ENCODE data around the gene KLK1.
A peak's percentile ranks its signal among the peaks of the same experiment; 100 is the strongest.

KLK1 gene

GRCh38 chr19:50843701-50844221 is 20.2 kb upstream of the KLK1 start:
- Mint-ChIP-seq H3K4me1 (peaks cover 0 to 5% of the 10 kb centered on the region in 2 donors), H3K9me3 (peaks cover 18 to 22% of the 10 kb centered on the region in 2 donors), H3K27me3 (peaks cover 35 to 37% of the 10 kb centered on the region in 2 donors), H3K4me3 (no peak overlapping the region), H3K27ac (no peak overlapping the region), H3K36me3 (peaks cover 2 to 7% of the 10 kb centered on the region in 2 donors)
- no peak for DNase-seq
- no peak for ATAC-seq (replicated peaks)

- Mint-ChIP-seq H3K9me3 (peaks cover 18 to 22% of the 10 kb centered on the region in 2 donors), H3K36me3 (peaks cover 4 to 7% of the 10 kb centered on the region in 2 donors), H3K27ac (no peak overlapping the region), H3K27me3 (peaks cover 40 to 42% of the 10 kb centered on the region in 2 donors), H3K4me1 (peaks cover 0 to 8% of the 10 kb centered on the region in 2 donors), H3K4me3 (no peak overlapping the region)
- no peak for DNase-seq
- ATAC-seq (replicated peaks), result no peak
Observed at GRCh38 chr19:50843205-50843604, 19.6 kb upstream of the KLK1 start.

GRCh38 chr19:50842130-50842529 is 18.5 kb upstream of the KLK1 start:
- peaks cover 51% of the 10 kb centered on the region in 2 donors for H3K27me3 Mint-ChIP-seq
- H3K4me1 Mint-ChIP-seq, result peaks cover 2 to 11% of the 10 kb centered on the region in 2 donors
- no peak overlapping the region for H3K27ac Mint-ChIP-seq
- peaks cover 4 to 7% of the 10 kb centered on the region in 2 donors for H3K36me3 Mint-ChIP-seq
- DNase-seq, result no peak
- no peak overlapping the region for H3K4me3 Mint-ChIP-seq
- H3K9me3 Mint-ChIP-seq, result peaks cover 18 to 22% of the 10 kb centered on the region in 2 donors
- no peak for ATAC-seq (replicated peaks)

- DNase-seq, result no peak
- Mint-ChIP-seq H3K27ac (no peak overlapping the region), H3K4me3 (no peak overlapping the region), H3K36me3 (peaks cover 4 to 7% of the 10 kb centered on the region in 2 donors), H3K9me3 (peaks cover 15 to 20% of the 10 kb centered on the region in 2 donors), H3K4me1 (peaks cover 12 to 27% of the 10 kb centered on the region in 2 donors), H3K27me3 (peaks cover 58 to 64% of the 10 kb centered on the region in 2 donors)
- no peak for ATAC-seq (replicated peaks)
Observed at GRCh38 chr19:50839712-50840655, 16.4 kb upstream of the KLK1 start.

- ATAC-seq (replicated peaks), result peak in 1 of 2 donors; percentile 24
- H3K36me3 Mint-ChIP-seq, result peaks cover under 1 to 4% of the 10 kb centered on the region in 2 donors
- peak overlapping the region; percentile 73 for H3K27ac Mint-ChIP-seq
- H3K4me3 Mint-ChIP-seq, result no peak overlapping the region
- peaks cover 12 to 21% of the 10 kb centered on the region in 2 donors for H3K4me1 Mint-ChIP-seq
- peaks cover 2 to 6% of the 10 kb centered on the region in 2 donors for H3K9me3 Mint-ChIP-seq
- DNase-seq, result no peak
- peaks cover 51 to 56% of the 10 kb centered on the region in 2 donors for H3K27me3 Mint-ChIP-seq
Observed at GRCh38 chr19:50838239-50838638, 14.7 kb upstream of the KLK1 start.

GRCh38 chr19:50837300-50837699 is 13.7 kb upstream of the KLK1 start:
- H3K4me3 Mint-ChIP-seq, result no peak overlapping the region
- peaks cover 0 to 5% of the 10 kb centered on the region in 2 donors for H3K9me3 Mint-ChIP-seq
- no peak overlapping the region for H3K27ac Mint-ChIP-seq
- H3K36me3 Mint-ChIP-seq, result peaks cover 0 to 4% of the 10 kb centered on the region in 2 donors
- peaks cover 12 to 21% of the 10 kb centered on the region in 2 donors for H3K4me1 Mint-ChIP-seq
- peaks cover 58 to 63% of the 10 kb centered on the region in 2 donors for H3K27me3 Mint-ChIP-seq
- DNase-seq (no peak), ATAC-seq (replicated peaks) (no peak)

- H3K27me3 Mint-ChIP-seq, result peaks cover 63 to 64% of the 10 kb centered on the region in 2 donors
- peaks cover 12 to 21% of the 10 kb centered on the region in 2 donors for H3K4me1 Mint-ChIP-seq
- H3K27ac Mint-ChIP-seq, result peak overlapping the region; percentile 76
- H3K4me3 Mint-ChIP-seq, result peak overlapping the region; percentile 88 to 89
- no peak for ATAC-seq (replicated peaks)
- peaks cover 0 to 2% of the 10 kb centered on the region in 2 donors for H3K9me3 Mint-ChIP-seq
- no peak for DNase-seq
- H3K36me3 Mint-ChIP-seq, result peaks cover 0 to 4% of the 10 kb centered on the region in 2 donors
Observed at GRCh38 chr19:50836543-50837195, 13.1 kb upstream of the KLK1 start.

- Mint-ChIP-seq H3K27ac (peak overlapping the region; percentile 76), H3K4me3 (peak overlapping the region; percentile 88 to 89), H3K9me3 (no peaks in the 10 kb centered on the region), H3K36me3 (peaks cover 0 to 2% of the 10 kb centered on the region in 2 donors), H3K27me3 (peaks cover 66 to 71% of the 10 kb centered on the region in 2 donors), H3K4me1 (peaks cover 12 to 21% of the 10 kb centered on the region in 2 donors)
- ATAC-seq (replicated peaks) (peak; percentile 89 to 95), DNase-seq (peak; percentile 61)
Observed at GRCh38 chr19:50835785-50836542, 12.4 kb upstream of the KLK1 start.

- H3K9me3 Mint-ChIP-seq, result no peaks in the 10 kb centered on the region
- H3K36me3 Mint-ChIP-seq, result peaks cover 0 to 2% of the 10 kb centered on the region in 2 donors
- no peak for DNase-seq
- no peak overlapping the region for H3K27ac Mint-ChIP-seq
- H3K4me1 Mint-ChIP-seq, result peaks cover 12 to 21% of the 10 kb centered on the region in 2 donors
- peak in 1 of 2 donors; percentile 15 for ATAC-seq (replicated peaks)
- H3K4me3 Mint-ChIP-seq, result peak overlapping the region; percentile 88 to 89
- peaks cover 67 to 76% of the 10 kb centered on the region in 2 donors for H3K27me3 Mint-ChIP-seq
Observed at GRCh38 chr19:50835103-50835784, 11.7 kb upstream of the KLK1 start.

- Mint-ChIP-seq H3K9me3 (no peaks in the 10 kb centered on the region), H3K27me3 (peaks cover 61 to 67% of the 10 kb centered on the region in 2 donors), H3K36me3 (peaks cover 0 to 2% of the 10 kb centered on the region in 2 donors), H3K4me3 (no peak overlapping the region), H3K27ac (no peak overlapping the region), H3K4me1 (peaks cover 12 to 21% of the 10 kb centered on the region in 2 donors)
- DNase-seq (no peak), ATAC-seq (replicated peaks) (no peak)
Observed at GRCh38 chr19:50833802-50834167, 10.2 kb upstream of the KLK1 start.

- Mint-ChIP-seq H3K36me3 (peaks cover 0 to under 1% of the 10 kb centered on the region in 2 donors), H3K4me1 (peaks cover 12 to 19% of the 10 kb centered on the region in 2 donors), H3K4me3 (no peak within 1 kb of the TSS), H3K27ac (no peak within 1 kb of the TSS), H3K9me3 (no peaks in the 10 kb centered on the region), H3K27me3 (peaks cover 57 to 61% of the 10 kb centered on the region in 2 donors)
- DNase-seq, result no peak
- no peak for ATAC-seq (replicated peaks)
Observed at GRCh38 chr19:50833117-50833801, 9.7 kb upstream of the KLK1 start, which contains the start of gene KLK15. Gene KLK15, minus strand, starts transcription at chr19:50833574. Its CDS starts 2,082 bp downstream, at chr19:50831492.

GRCh38 chr19:50832666-50833065 is 9.1 kb upstream of the KLK1 start:
- no peak overlapping the region for H3K27ac Mint-ChIP-seq
- no peaks in the 10 kb centered on the region for H3K36me3 Mint-ChIP-seq
- peaks cover 55 to 59% of the 10 kb centered on the region in 2 donors for H3K27me3 Mint-ChIP-seq
- H3K4me3 Mint-ChIP-seq, result no peak overlapping the region
- peaks cover 12 to 16% of the 10 kb centered on the region in 2 donors for H3K4me1 Mint-ChIP-seq
- H3K9me3 Mint-ChIP-seq, result no peaks in the 10 kb centered on the region
- DNase-seq (no peak), ATAC-seq (replicated peaks) (no peak)

- no peak overlapping the region for H3K4me3 Mint-ChIP-seq
- DNase-seq, result no peak
Observed at GRCh38 chr19:50831026-50831396, 7.4 kb upstream of the KLK1 start.

More at GRCh38 chr19:50831026-50831396, 7.4 kb upstream of the KLK1 start:
- H3K27ac Mint-ChIP-seq, result no peak overlapping the region
- H3K27me3 Mint-ChIP-seq, result peaks cover 53 to 57% of the 10 kb centered on the region in 2 donors
- H3K9me3 Mint-ChIP-seq, result no peaks in the 10 kb centered on the region
- H3K4me1 Mint-ChIP-seq, result peaks cover under 1 to 7% of the 10 kb centered on the region in 2 donors
- H3K36me3 Mint-ChIP-seq, result peaks cover 0 to 4% of the 10 kb centered on the region in 2 donors
- ATAC-seq (replicated peaks), result no peak
